Renal pelvis (tissue), 4 donors: Measurements from ENCODE around the gene ABCG1. TPM values are rescaled to one million over a fixed set of nuclear protein-coding genes. Genes with fewer than 3 reads are reported as not detected.

Source experiments
- DNase-seq: peaks from one replicate; pipeline ENCODE4 v3.0.0-alpha.2; 2013
- polyA plus RNA-seq, 3 donors: library from polyadenylated mRNA; unstranded; fragments of 120-200 nt; gene quantifications; one replicate each; pipeline ENCODE4 v1.2.1, GENCODE V29; 2013; ENCODE audit not compliant: insufficient read length in 3 of 3

The ABCG1 gene
- polyA plus RNA-seq, 3 donors: 7.6 to 11.0 (median 7.7) TPM

DNA sequence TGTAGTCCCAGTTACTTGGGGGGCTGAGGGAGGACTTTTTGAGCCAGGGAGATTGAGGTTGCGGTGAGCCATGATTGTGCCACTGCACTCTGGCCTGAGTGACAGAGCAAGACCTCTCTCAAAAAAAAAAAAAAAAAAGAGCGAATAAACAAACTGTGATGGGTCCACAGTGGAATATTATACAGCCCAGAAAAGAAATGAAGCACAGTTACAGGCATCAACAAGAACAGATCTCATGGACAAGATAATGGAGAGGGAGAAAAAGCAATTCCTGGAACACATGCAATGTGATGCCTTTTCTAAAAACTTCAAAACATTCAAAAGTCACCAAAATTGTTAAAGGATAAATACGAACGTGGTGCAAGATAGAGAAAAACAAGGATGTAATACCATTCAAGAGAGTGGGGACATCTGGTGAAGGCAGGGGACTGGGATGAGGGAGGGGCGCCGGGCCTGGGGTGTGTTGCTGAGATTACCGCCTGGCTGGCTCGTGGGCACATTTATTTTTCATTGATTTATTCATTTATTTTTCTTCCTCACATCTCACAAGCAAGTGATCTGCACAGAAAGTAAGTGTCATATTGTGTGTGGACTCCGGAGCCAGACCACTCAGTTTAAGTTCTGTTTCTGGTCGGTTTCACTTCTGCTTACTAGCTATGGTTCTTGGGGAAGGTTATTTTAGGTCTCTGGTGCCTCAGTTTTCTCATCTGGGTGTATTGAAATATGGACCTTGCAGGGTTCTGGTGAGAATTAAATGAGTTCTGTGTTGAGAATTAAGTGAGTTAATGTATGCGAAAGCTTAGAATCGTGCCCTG lies 30.1 kb downstream of the ABCG1 start:
- no peak for DNase-seq

DNA sequence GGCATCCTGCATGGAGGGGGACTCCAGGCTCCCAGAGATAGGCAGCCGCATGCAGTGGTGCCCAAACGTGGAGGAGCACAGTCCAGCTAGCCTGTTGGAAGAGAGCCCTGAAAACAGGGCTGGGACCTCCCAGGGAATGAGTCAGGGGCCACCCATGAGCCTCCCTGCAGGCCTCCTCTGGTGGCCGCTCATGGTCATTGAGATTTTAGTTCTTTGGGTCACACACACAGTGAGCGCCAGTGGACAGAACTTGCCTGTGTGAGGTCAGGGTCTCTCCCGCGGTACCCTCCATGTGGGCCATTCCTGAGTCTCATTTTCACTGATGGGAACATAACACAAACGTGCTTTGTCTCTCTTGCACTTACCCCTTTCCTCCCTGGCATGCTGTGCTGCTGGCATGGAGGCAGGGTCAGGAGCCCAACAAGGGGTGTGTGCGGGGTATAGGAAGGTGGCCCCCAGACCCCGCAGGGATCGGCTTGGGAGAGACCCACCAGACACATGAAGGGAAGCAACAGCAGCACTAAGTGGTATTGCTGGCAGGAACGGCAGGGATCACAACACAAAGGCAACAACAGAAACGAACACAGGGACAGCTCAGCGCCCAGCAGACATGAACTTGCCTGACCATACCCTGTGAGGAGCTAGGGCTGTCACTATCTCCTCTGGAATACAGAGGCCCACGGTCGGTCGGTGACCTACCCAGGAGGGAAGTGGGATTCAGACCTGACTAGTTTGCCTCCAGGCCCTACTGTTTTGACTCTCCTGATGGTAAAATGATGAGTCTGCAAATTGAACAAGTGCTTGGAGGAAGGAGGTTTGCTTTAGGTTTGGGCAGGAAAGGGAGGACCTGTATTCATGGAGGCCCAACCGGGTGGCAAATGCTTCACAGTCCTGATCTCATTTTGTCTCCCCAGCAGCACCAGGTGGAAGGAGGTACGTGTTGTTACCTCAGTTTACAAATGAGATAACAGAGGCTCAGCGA lies 31.8 kb downstream of the ABCG1 start:
- DNase-seq: no peak

DNA sequence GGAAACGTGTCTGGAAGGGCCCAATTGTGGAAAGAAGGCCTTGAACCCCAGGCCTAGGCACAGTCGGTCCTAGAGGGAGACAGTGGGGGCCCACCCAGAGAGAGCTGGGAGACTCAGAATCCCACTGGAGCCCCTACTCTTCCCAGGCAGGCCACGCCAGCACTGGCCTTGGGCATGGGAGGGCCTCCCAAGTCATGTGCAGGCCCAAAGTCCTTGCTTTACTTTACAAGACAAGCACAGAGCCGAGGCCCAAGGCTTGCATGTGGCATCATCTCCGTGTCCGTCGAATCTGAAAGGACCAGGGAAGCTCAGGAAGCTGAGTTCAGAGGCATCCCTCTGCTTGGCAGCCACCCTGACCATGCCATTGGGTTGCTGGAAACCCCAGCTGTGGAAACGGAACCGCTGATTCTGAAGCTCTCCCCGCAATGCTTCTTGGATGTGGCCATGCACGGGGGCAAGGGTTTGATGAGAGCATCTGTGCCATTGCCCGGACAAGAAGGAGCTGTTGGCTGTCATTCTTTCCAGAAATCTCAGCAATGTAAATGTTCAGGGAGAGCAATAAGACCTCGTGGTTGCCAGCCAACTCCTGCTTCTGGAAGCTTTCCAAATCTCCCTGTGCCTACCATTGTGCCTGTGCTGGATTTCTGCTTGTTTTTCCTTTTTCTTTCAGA lies 32.8 kb downstream of the ABCG1 start:
- DNase-seq: no peak

DNA sequence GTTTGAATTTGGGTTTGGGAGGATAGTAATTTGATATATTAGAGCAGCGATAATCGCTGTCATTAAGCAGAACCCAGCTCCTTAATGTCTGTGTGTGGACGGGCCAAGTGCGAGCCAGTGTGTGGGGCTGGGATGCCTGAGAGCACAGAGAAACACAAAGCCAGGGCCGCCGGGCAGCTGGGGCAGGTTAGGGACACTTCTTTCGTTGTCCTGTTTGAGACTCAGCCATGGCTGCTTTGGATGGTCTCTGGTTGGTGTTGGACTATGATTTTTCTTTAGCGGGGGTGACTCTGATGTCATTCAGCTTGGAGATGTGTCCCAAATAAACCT lies 33.4 kb downstream of the ABCG1 start:
- DNase-seq: no peak

DNA sequence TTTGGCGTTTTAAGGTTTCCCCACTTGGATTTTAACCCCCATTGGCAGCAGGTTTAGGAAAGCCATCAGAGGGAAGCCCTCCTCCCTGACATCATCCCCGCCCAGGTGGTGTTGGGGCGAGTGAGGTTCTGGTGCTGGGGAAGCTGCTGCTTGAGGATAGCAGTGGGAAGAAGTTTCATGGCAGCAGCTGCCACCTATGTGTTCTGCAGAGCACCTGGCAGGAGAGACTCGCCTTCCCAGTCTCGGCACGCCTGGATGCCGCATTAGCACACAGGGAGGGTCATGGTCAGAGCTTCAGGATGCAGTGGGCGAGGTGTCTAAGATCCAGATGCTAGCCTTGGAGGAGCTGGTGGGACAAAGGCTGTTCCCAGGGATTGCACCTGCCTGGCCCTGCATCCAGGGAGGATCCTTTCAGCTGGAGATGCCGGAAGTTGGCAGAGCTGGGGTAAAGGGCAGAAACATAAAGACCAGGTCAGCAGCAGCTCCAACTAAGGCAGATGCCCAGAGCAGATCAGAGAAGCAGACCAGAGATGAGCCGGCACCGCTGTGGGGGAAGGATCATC lies 33.9 kb downstream of the ABCG1 start:
- no peak for DNase-seq

DNA sequence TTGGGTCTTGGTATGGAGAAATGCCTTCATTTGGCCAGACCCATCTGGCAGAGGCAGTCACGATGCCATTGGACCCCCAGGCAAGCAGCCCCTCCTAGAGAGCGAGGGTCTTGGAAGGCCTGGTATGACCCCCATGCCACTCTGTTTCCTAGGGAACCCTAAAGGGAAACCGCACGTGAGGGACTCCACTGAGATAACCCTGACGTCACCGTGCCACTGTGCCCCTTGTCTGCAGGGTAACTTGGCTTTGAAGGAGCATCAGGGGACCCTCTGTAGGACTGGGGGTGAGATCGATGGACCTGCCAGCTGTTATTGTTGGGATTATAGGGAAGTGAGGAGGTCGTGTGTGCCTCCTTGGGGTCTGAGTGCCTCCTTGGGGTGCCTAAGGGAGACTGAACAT lies 34.5 kb downstream of the ABCG1 start:
- DNase-seq: no peak

DNA sequence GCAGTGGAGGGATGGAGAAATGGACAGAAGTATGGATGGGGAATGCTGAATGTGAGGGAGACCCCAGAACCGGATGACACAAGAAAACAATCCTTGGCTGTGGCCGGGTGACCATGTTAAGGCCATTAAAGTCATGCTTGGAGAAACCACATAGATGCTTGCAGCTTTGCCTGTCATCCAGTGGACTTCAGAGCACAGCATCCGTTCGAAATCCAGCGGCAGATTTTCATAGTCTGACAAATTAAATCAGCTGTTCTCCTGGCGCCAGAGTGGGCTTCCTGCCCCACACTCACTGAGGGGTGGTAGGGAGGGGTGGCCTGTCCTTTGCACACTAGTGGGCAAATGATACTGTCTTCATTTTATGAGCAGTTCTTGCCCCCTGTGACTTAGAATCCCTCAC lies 35.1 kb downstream of the ABCG1 start:
- DNase-seq: no peak

DNA sequence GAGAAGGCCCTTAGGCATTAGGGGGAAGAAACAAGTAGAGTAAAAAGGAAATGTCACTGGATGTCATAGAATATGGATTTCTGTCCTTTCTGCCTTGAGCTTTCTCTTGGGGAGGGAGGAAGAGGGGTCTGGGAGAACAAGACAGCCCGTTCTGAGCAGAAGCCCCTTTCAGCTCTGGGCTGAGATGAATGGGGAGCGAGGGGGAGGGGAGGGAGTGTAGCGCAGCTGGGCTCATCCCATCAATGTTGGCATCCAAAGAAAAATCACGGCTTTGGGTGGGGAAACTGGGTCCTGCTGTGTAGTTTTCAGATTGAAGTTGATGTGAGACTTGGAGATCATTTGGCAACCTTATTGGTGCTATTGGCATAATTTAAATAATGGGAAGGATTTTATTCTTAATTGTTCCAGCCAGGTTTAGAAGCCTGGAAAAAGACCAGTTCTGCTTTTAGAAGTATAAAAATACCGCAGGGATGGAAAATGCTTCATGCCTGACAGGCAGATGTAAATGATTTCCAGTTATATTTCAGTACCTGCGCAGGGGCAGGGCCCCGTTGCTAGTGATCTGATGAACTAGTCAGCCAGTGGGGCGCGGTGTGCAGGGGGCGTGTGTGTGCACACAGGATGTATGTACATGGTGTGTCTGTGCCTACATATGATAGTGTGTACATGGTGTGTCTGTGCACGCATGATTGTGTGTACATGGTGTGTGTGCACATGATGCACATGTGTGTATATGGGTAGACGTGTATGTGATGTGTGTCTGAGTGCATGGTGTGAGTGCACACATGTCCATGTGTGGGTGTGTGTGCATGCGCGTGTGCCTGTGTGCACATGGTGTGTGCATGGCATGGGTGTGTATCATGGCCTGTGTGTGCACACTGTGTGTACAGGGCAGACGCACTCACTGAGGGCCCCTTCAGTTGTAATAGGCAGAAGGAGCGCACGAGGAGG lies 36.0 kb downstream of the ABCG1 start:
- DNase-seq: no peak

DNA sequence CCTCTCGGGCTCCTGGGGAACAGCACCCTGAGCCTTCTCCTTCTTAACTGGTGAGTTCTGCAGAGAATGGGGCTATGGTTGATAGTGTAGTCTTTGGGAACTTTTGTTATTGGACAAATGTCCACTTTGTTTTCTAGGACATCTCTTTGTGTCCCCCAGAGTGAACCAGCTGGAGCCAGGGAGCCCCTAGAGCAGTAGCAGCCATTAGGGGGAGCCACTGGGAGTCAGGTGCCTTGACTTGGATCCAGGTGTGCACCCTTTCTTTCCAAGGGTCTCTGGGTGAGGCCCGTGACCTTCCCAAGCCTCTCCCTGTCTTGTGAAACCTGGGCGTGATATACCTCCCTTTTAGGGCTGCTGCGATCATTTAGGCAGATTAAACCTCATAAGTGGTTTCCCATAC lies 36.9 kb downstream of the ABCG1 start:
- DNase-seq: no peak

DNA sequence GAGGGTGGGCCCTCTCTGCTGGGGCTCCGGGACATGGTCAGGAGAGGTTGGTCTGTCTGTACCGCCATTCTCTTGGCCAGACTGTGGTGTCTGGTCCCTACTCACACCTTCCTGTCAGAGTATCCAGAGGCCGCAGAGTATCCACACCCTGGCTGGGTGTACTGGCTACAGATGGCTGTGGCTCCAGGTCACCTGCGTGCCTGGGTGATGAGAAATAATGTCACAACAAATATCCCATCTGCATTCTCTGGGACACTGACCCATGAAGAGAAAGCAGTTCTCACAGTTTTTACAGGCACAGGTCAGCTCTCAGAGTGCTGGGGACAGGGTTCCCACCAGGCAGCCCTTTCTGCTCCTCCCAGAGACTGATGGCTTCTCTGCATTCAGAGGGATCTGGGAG lies 37.4 kb downstream of the ABCG1 start:
- DNase-seq: no peak

DNA sequence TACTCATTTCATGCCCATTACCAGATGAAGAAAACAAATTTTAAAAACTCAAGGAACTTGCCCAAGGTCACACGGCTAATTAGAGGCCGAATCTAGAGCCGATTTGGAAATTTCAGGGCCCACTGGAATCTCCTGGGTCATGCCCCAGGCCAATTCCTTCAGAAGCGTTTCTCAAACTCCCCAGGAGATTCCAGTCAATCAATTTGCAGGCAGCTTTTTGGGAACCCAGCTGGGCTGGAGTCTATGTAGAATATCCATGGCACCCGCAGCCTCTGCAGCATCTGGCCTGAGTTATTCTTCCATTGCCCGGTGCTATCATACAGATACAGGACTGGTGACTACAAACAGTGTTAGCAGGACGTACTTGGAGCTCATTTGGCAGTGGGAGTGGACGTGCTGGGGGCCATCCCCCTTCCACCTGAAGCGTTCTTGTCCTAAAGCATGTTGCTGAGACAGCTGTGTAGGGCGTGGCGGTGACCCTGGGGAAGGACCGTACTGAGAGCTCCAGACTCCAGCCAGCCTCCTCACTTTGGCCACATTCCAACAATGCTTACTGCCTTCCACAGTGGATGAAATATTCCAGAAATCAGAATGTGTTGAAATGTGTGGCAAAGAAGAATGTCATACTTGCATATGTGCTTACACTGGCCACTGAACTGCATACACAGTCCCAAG lies 38.3 kb downstream of the ABCG1 start:
- DNase-seq: no peak

DNA sequence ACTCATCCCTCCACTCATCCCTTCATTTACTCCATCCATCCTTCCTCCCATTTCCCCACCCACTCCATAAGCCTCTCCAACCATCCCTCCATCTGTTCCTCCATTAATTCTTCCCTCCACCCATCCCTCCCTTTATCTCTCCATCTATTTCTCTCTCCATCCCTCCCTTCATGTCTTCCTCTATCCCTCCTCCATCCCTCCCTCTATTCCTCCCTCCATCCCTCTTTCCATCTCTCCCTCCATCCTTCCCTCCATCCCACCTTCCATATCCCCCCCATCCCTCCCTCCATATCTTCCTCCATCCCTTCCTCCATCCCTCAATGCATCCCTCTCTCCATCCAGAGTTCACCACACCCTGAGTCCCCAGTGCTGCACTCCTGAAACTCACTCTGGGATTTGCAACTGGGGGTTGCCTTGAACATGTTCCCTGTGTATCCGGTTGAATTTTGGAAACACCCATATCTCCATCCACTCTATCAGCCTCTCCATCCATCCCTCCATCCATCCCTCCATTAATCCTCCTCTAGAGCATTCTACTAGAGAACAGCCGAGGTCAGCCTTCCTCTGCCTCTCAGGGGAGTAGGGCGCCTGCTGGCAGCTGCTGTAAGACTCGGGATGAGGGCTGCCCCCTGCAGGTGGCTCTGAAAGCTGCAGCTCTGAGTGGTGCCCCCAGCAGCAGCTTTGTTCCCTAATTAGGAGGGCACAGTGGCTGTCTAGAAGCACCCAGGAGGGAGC lies 39.4 kb downstream of the ABCG1 start:
- no peak for DNase-seq

DNA sequence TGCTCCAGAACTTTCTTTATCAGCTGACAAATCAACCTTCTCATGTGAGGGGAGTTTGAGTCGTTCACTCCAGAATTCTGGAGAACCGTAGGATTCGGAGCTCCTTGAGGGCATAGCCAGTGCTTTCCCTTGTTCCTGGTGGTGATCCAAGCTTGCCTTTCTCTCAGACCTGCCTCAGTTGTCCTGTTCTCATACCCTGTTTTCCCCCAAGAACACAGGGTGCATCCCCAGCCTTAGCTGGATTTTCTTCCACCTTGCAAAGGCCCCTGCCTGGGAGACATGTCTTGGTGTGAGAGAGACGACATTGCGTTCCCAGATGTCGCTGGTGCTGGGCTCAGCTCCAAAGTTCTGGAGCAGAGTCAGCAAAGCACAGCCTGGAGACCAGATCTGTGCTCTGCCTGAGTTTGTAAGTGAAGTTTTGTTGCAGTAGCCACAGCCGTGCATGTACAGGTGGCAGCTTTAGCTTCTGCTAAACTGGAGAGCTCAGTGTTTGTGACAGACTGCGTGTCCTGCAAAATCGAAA lies 40.0 kb downstream of the ABCG1 start:
- DNase-seq: no peak

DNA sequence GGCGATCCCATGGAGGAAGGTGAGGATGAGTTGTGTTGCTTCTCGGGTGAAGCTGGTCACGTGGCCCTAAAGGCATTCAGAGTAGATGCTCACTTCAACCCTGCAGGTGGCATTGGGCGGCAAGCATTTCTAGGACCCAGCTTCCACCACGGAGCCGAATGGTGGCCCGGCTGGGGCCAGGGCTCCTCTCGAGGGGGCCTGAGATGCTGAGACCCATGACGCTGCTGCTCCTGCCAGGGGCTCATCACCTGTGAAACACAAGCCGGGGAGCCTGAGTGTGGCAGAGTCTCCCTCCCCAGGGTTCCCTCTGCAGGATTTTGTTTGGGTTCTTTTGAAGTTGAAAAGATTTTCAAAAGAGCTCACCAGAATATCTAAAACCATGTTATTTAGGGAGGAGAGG lies 41.2 kb downstream of the ABCG1 start:
- no peak for DNase-seq

DNA sequence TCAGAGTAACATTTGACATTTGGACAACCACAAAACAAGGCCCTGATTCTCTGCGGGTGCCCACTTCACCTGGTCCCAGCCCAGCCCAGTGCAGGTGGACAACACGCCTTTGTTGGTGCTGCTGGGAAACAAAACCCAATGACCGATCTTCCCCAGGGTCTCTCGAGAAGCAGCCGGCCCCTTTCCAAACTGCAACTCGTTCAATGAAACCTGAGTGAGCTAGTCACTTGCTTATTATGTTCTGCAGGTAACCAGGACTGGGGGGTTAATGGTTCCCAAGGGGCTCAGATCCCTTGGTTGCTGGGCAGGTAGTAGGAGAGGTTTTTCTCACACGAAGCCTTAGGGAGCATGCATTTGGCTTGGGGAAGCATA lies 42.9 kb downstream of the ABCG1 start:
- DNase-seq: no peak

DNA sequence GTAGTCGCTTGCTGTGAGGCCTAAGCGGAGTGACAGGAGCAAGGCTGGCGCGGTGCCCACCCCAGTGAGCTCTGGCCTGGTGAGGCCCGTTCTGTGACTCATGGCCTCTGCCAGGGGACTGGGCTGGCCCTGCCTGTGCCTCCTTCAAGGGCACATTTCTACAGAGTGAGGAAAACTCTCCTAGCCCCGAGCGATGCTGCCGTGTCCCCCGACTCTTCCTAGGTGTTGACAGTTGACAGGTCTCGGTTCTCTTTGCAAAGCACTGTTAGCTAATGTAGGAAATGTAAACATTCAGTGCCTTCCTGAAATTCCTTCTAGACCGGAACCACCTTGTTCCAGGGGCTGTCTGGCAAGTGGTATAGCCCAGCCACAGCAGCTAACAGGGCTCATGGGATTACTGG lies 43.9 kb downstream of the ABCG1 start:
- no peak for DNase-seq

DNA sequence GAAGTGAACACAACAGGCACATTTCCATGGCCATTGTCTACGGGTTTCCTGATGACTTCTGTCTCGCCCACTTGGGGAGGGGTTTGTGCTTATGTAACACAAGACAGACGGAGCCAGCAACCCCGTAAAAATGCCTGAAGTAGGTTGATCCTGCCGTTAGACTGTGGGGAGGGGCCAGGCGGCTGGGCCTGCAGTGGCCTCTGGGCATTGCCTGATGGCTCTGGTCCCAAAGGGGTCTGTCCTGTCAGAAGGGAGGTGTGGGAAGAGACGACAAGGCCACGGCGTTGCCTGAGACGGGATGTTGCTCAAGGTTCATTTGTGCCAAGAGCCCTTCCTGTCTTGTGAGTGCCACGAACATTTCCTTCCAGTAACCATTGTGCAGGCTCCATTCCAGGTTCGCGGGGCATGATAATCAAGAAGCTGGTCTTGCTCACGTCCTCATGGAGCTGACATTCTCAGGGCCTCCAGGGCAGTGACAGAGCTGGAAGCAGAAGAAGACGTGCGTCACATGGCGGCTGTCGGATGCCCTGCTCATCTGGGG lies 44.7 kb downstream of the ABCG1 start:
- no peak for DNase-seq

DNA sequence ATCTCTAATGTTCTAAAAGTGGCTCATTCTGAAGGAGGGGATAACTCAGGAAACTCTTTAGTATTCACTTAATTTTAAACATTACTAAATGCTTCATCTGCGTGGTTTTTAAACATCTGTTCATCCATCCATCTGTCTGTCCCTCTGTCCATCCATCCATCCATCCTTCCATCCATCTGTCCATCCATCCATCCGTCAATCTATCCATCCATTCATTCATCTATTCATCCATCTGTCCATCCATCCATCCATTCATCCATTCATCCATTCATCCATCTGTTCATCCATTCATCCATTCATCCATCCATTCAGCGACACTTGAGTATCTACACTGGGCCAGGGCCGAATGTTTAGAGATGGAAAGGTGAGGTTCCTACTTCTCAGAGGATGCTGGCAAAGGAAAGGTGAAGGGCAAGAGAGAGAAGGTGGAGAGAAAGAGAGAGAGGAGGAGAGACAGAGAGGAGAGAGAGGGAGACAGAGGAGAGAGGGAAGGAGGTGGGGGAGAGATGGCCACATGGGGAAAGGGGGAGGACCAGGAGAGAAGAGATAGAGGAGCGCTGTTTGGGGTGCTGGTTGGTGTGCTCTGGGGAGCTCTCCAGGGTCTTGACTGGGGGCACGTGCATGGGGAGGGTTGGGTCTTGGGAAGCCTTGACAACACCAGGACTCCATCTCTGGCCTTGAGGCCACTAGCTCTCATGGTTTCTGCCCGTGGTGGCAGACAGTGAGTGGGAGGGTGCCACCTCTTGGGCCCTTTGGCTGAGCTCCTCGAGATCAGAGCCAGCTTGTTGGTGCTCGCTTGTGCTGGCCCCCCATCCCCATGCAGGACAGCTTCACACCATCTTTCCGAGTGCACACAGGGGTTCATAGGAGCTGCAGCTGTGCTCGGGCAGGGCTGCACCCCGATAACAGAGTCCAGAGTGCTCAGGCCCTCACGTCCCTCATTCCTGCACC lies 45.6 kb downstream of the ABCG1 start:
- no peak for DNase-seq
